Osteoblast (primary cell): ENCODE data around the gene PRPSAP2. TPM values are rescaled to one million over a fixed set of nuclear protein-coding genes. Genes with fewer than 3 reads are reported as not detected.

Experiments used
- DNase-seq: peaks from one replicate; pipeline ENCODE4 v3.0.0; 2011; ENCODE audit warnings: low spot score, mixed read lengths; ENCODE audit not compliant: insufficient read length; ENCODE audit errors: missing footprints
- H2AFZ ChIP-seq: 2 replicates; pipeline ENCODE4 v1.6.0; 2011; ENCODE audit warnings: mild to moderate bottlenecking, low read length
- H3K27ac ChIP-seq: 2 replicates; pipeline ENCODE4 v1.5.1; 2011; ENCODE audit warnings: mild to moderate bottlenecking, low read depth, low read length, moderate library complexity
- H3K27me3 ChIP-seq: 2 replicates; pipeline ENCODE4 v1.6.0; 2012; ENCODE audit warnings: mild to moderate bottlenecking, control low read depth, inconsistent platforms, low read length, moderate library complexity; ENCODE audit not compliant: insufficient read depth
- H3K36me3 ChIP-seq: 2 replicates; pipeline ENCODE4 v1.5.1; 2011; ENCODE audit warnings: mild to moderate bottlenecking, low read length, control low read depth, moderate library complexity; ENCODE audit not compliant: insufficient read depth
- H3K4me1 ChIP-seq: 2 replicates; pipeline ENCODE4 v1.5.1; 2011; ENCODE audit warnings: mild to moderate bottlenecking, low read length, control low read depth, moderate library complexity; ENCODE audit not compliant: insufficient read depth
- H3K4me2 ChIP-seq: 2 replicates; pipeline ENCODE4 v1.6.0; 2011; ENCODE audit warnings: mild to moderate bottlenecking, low read length; ENCODE audit not compliant: insufficient read depth
- H3K4me3 ChIP-seq: fragments of 200-600 bp; sonication (generic); 3 replicates; pipeline ENCODE4 v1.5.1; 2012; ENCODE audit warnings: mild to moderate bottlenecking, low read length, inconsistent platforms; ENCODE audit not compliant: insufficient read depth
- H3K79me2 ChIP-seq: 2 replicates; pipeline ENCODE4 v1.6.0; 2012; ENCODE audit warnings: mild to moderate bottlenecking, low read length, control low read depth, inconsistent platforms; ENCODE audit not compliant: insufficient read depth
- H3K9me3 ChIP-seq: 2 replicates; pipeline ENCODE4 v1.5.1; 2011; ENCODE audit warnings: low read depth, low read length, control low read depth
- H4K20me1 ChIP-seq: 2 replicates; pipeline ENCODE4 v1.6.0; 2012; ENCODE audit warnings: mild to moderate bottlenecking, low read length, control low read depth; ENCODE audit not compliant: insufficient read depth
- total RNA-seq: library from RNA; depleted of rRNA; stranded (reverse); fragments of >200 nt; gene quantifications from 2 replicates; pipeline ENCODE4 v1.2.3, GENCODE V29; 2012
- TF ChIP-seq, protein P1 (sequence below): IDR thresholded peaks from 2 replicates; pipeline ENCODE4 v1.5.1; 2011; ENCODE audit warnings: mild to moderate bottlenecking, low read depth, low read length, moderate library complexity; ENCODE audit errors: extremely low read depth

Gene PRPSAP2
- total RNA-seq, 1 donor: 23.9 TPM

DNA sequence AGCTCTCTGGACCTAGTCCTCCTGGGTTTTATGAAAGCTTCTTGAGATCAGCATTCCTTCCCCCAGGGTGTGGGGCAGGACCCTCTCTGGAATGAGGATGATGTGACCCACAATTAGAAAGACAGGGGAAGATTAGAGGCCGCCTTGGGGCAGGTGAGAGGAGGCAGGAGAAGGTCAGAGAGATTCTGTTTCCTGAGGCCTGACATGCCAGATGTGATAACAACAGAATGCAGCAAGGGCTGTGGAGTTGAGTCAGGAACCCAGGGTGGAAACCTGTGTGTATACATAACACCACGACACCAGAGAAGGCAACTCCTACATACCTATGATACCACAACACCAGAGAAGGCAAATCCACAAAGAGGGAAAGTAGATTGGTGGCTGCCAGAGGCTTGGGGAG is 88.6 kb downstream of the PRPSAP2 start:
- DNase-seq: no peak
- Histone ChIP-seq H3K79me2 (no peaks in the 10 kb centered on the region), H3K4me2 (no peak overlapping the region), H3K9me3 (no peaks in the 10 kb centered on the region), H3K27me3 (peaks cover 39% of the 10 kb centered on the region), H3K27ac (no peak overlapping the region), H3K4me3 (no peak overlapping the region), H3K36me3 (no peaks in the 10 kb centered on the region), H4K20me1 (no peaks in the 10 kb centered on the region), H2AFZ (no peak overlapping the region), H3K4me1 (no peaks in the 10 kb centered on the region)
- TF ChIP-seq, protein P1, sequence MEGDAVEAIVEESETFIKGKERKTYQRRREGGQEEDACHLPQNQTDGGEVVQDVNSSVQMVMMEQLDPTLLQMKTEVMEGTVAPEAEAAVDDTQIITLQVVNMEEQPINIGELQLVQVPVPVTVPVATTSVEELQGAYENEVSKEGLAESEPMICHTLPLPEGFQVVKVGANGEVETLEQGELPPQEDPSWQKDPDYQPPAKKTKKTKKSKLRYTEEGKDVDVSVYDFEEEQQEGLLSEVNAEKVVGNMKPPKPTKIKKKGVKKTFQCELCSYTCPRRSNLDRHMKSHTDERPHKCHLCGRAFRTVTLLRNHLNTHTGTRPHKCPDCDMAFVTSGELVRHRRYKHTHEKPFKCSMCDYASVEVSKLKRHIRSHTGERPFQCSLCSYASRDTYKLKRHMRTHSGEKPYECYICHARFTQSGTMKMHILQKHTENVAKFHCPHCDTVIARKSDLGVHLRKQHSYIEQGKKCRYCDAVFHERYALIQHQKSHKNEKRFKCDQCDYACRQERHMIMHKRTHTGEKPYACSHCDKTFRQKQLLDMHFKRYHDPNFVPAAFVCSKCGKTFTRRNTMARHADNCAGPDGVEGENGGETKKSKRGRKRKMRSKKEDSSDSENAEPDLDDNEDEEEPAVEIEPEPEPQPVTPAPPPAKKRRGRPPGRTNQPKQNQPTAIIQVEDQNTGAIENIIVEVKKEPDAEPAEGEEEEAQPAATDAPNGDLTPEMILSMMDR: no peak

DNA sequence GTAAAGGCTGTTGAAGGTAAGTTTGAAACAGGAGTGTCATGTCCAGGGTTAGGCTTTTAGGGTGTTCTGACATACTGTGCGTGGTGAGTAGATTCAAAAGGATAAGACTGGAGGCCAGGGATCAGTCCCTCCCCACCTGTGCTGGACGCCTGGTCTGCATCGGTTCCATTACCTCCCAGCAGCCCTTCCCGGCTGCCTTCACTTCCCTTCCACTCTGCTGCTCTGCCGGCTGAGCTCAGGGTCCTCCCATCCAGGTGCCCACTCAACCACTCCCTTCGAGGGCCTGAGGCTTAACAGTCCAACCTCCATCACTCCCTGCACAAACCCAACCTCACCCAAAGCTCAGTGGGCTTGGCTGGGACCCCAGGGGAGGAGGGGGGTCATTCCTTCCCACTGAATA is 89.9 kb downstream of the PRPSAP2 start:
- no peak overlapping the region for H3K4me2 ChIP-seq
- no peak overlapping the region for H3K27ac ChIP-seq
- H3K4me3 ChIP-seq: no peak overlapping the region
- peaks cover 39% of the 10 kb centered on the region for H3K27me3 ChIP-seq
- no peaks in the 10 kb centered on the region for H3K79me2 ChIP-seq
- H3K36me3 ChIP-seq: no peaks in the 10 kb centered on the region
- H3K4me1 ChIP-seq: no peaks in the 10 kb centered on the region
- no peaks in the 10 kb centered on the region for H4K20me1 ChIP-seq
- no peak for DNase-seq
- TF ChIP-seq, protein P1: no peak
- H2AFZ ChIP-seq: no peak overlapping the region
- no peaks in the 10 kb centered on the region for H3K9me3 ChIP-seq

DNA sequence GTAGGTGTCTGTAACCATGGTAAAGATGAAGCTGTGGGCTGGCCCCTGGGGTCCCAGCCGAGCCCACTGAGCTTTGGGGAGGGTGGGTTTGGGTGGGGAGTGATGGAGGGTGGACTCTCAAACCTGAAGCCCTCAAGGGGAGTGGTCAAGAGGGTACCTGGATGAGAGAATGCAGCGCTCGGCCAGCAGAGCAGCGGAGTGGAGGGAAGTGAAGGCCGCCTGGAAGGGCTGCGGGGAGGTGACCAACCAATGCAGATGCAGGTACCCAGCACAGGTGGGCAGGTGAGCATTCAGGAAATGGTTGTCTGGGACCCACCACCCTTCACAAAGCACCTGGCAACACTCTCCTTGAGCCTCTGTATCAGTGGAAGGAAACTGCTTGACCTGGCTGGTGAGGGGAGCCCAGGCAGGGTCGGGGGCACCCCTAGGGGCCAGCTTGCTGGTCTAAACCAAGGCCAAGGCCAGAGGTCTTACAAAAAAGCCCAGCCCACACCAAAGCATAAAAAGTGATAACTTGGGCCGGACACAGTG is 90.6 kb downstream of the PRPSAP2 start:
- TF ChIP-seq, protein P1: no peak
- Histone ChIP-seq H3K27me3 (peaks cover 36% of the 10 kb centered on the region), H3K79me2 (no peaks in the 10 kb centered on the region), H3K4me2 (no peak overlapping the region), H3K9me3 (no peaks in the 10 kb centered on the region), H3K4me1 (no peaks in the 10 kb centered on the region), H4K20me1 (no peaks in the 10 kb centered on the region), H3K27ac (no peak overlapping the region), H2AFZ (no peak overlapping the region), H3K36me3 (no peaks in the 10 kb centered on the region), H3K4me3 (no peak overlapping the region)
- DNase-seq: no peak

DNA sequence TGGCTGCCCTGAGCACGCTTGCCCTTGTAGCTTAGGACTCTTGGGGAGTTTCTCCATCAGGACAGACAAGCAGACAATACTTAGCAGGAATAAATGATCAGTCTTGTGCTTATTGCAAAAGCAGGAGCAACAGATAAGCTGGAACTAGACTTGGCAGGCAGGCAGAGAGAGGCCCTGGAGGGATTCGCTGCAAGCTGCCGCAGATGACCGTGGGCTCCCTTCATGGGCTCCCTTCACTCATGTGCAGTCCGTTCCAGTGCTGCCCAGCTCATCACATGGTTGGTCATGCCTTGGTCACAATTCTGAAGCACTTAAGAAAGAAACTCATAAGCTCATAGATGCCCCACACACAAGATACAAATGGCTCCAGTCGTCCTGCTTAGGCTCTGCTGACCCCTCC is 91.6 kb downstream of the PRPSAP2 start:
- Histone ChIP-seq H3K4me3 (no peak overlapping the region), H3K4me2 (no peak overlapping the region), H4K20me1 (no peaks in the 10 kb centered on the region), H3K4me1 (no peaks in the 10 kb centered on the region), H2AFZ (no peak overlapping the region), H3K27ac (no peak overlapping the region), H3K27me3 (peaks cover 36% of the 10 kb centered on the region), H3K36me3 (no peaks in the 10 kb centered on the region), H3K79me2 (no peaks in the 10 kb centered on the region), H3K9me3 (no peaks in the 10 kb centered on the region)
- TF ChIP-seq, protein P1: no peak
- DNase-seq: no peak
